ENCODE measurements around the gene TDRD15. TPM values are rescaled to one million over a fixed set of nuclear protein-coding genes. Genes with fewer than 3 reads are reported as not detected.

TDRD15 gene
- total and polyA plus RNA-seq, 2 of the 4 experiments (the other 2 are of a cell fraction) = not detected

DNA sequence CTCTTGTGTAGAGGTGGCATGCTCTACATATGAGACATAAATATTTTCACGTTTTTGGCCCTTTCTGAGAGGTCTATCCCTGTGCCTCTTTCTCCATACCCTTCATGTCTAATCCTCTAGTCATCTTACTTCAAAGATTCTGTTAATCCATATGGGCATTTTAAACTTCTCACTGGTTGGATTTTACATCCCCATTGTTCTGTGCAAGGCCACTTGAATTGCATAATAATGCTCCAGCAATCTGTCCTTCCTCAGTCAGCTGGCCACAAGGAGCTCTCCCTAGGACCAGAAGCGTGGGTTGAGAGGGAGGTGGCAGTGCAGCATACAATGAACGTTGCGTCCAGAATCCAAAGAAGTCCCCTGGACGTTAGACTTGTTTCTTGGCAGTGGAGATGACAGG, 58.2 kb downstream of the TDRD15 start:
- ChIA-PET POLR2A (ENCODE audit: unreplicated experiment) (no interaction called here), CTCF (no interaction called here)
- DNase-seq (no peak), ATAC-seq (ENCODE audit: low read depth) (no peak)
- H2BK20ac ChIP-seq (ENCODE audit: low read depth, low read length) = no peak overlapping the region
- TF ChIP-seq CHD1 (IDR thresholded peaks at IDR 0.05; ENCODE audit: low read depth, low read length) (no peak), POLR2A (IDR thresholded peaks at IDR 0.05; ENCODE audit: low read depth, low read length) (no peak), RCOR1 (IDR thresholded peaks at IDR 0.05; ENCODE audit: insufficient replicate concordance, low read length) (no peak), FOS (IDR thresholded peaks at IDR 0.05; ENCODE audit: low read depth, low read length) (no peak), NFE2L2 (IDR thresholded peaks at IDR 0.05; ENCODE audit: low read depth, low read length) (no peak), MAZ (IDR thresholded peaks at IDR 0.05; ENCODE audit: borderline replicate concordance, low read depth, low read length) (no peak)
- TF ChIP-seq, protein P1, sequence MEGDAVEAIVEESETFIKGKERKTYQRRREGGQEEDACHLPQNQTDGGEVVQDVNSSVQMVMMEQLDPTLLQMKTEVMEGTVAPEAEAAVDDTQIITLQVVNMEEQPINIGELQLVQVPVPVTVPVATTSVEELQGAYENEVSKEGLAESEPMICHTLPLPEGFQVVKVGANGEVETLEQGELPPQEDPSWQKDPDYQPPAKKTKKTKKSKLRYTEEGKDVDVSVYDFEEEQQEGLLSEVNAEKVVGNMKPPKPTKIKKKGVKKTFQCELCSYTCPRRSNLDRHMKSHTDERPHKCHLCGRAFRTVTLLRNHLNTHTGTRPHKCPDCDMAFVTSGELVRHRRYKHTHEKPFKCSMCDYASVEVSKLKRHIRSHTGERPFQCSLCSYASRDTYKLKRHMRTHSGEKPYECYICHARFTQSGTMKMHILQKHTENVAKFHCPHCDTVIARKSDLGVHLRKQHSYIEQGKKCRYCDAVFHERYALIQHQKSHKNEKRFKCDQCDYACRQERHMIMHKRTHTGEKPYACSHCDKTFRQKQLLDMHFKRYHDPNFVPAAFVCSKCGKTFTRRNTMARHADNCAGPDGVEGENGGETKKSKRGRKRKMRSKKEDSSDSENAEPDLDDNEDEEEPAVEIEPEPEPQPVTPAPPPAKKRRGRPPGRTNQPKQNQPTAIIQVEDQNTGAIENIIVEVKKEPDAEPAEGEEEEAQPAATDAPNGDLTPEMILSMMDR (conservative IDR thresholded peaks at IDR 0.05; ENCODE audit: low read depth, low read length) = no peak
- intact Hi-C loops (cut with micrococcal nuclease) (no loop called here), dilution Hi-C loops (cut with HindIII; ENCODE audit: low sequenced_read_pairs, unreplicated experiment) (no loop called here), in situ Hi-C loops (cut with MboI; ENCODE audit: low sequenced_read_pairs) (no loop called here)
- H3K4ac ChIP-seq (ENCODE audit: low read depth, low read length) = no peak overlapping the region
- no peaks in the 10 kb centered on the region for H3K9me1 ChIP-seq (ENCODE audit: insufficient read depth, low read length)
- H3K9ac ChIP-seq (ENCODE audit: low read depth, low read length) = no peak overlapping the region
- no peak overlapping the region for H2BK5ac ChIP-seq (ENCODE audit: low read depth, low read length, poor library complexity, severe bottlenecking)
- H3K14ac ChIP-seq (replicated peaks; ENCODE audit: low read depth, low read length) = no peak overlapping the region
- H3K4me2 ChIP-seq (ENCODE audit: low read depth, low read length) = no peak overlapping the region
- H3K27me3 ChIP-seq (ENCODE audit: control insufficient read depth, insufficient read depth, low read length) = no peaks in the 10 kb centered on the region
- no peak overlapping the region for H3K4me3 ChIP-seq (ENCODE audit: insufficient read depth, low read depth, low read length)
- no TSS peak for BruUV-seq (replicated peaks)
- H2AK5ac ChIP-seq (ENCODE audit: low read depth, low read length) = no peak overlapping the region
- H4K91ac ChIP-seq (ENCODE audit: insufficient read depth, low read depth, low read length) = no peak overlapping the region
- no peak overlapping the region for H2BK120ac ChIP-seq (ENCODE audit: low read depth, low read length)
- H4K20me1 ChIP-seq (ENCODE audit: insufficient read depth, low read length) = no peaks in the 10 kb centered on the region
- no peaks in the 10 kb centered on the region for H3K4me1 ChIP-seq (ENCODE audit: control insufficient read depth, insufficient read depth, low read length)
- H3K56ac ChIP-seq (ENCODE audit: extremely low read depth, insufficient read depth, low read length) = no peak overlapping the region
- no peak overlapping the region for H4K8ac ChIP-seq (ENCODE audit: low read depth in 2 of 2, low read length in 2 of 2)
- H2BK15ac ChIP-seq (ENCODE audit: low read depth, low read length) = no peak overlapping the region
- no peak overlapping the region for H2AFZ ChIP-seq (replicated peaks; ENCODE audit: low read length, poor library complexity)
- no peaks in the 10 kb centered on the region for H3K79me1 ChIP-seq (ENCODE audit: low read depth in 1 of 2, low read length in 2 of 2)
- H3K18ac ChIP-seq (ENCODE audit: low read depth, low read length) = no peak overlapping the region
- no peaks in the 10 kb centered on the region for H3K9me3 ChIP-seq (ENCODE audit: control insufficient read depth, insufficient read depth, low read length)
- WGBS, 2 experiments (ENCODE audit: extremely low coverage in 2 of 2, insufficient read length in 1 of 2) = no CpG with 5 or more reads among the region's 5 CpGs
- H4K5ac ChIP-seq (ENCODE audit: low read depth, low read length) = no peak overlapping the region
- H3K36me3 ChIP-seq (ENCODE audit: control insufficient read depth, insufficient read depth, low read length) = no peaks in the 10 kb centered on the region
- no peak overlapping the region for H3K27ac ChIP-seq (ENCODE audit: insufficient read depth, low read length)
- no peak overlapping the region for H3K23ac ChIP-seq (ENCODE audit: low read depth, low read length)
- H2AK9ac ChIP-seq (replicated peaks; ENCODE audit: low read depth, low read length, poor library complexity) = no peak overlapping the region
